ENCODE results near the gene MICAL2.
A peak's percentile ranks its signal among the peaks of the same experiment; 100 is the strongest.

MICAL2 gene

DNA sequence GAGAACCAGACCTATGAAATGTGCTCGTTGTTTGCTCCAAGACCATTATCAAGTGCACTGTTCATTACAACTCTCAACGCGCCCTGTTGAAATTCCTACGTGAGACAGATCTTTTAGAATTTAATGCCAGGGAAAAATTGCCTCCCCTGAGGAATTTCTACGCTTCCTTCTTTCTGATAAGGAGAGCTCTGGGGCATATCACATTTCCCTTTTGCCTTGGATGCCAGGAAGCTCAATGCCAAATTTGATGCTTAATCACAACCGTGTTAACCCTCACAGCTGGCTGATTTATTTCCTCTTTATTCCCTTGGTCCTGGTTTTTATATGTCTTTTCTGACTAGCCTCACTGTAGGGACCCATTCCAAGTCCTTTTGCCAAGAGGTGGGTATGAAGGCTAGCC is 109.4 kb downstream of the MICAL2 start:
- TF ChIP-seq, protein P1, sequence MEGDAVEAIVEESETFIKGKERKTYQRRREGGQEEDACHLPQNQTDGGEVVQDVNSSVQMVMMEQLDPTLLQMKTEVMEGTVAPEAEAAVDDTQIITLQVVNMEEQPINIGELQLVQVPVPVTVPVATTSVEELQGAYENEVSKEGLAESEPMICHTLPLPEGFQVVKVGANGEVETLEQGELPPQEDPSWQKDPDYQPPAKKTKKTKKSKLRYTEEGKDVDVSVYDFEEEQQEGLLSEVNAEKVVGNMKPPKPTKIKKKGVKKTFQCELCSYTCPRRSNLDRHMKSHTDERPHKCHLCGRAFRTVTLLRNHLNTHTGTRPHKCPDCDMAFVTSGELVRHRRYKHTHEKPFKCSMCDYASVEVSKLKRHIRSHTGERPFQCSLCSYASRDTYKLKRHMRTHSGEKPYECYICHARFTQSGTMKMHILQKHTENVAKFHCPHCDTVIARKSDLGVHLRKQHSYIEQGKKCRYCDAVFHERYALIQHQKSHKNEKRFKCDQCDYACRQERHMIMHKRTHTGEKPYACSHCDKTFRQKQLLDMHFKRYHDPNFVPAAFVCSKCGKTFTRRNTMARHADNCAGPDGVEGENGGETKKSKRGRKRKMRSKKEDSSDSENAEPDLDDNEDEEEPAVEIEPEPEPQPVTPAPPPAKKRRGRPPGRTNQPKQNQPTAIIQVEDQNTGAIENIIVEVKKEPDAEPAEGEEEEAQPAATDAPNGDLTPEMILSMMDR (IDR thresholded peaks at IDR 0.05; ENCODE audit: low read depth, low read length, missing control alignments) = no peak
- in situ Hi-C loops (cut with HindIII; ENCODE audit: low sequenced_read_pairs) = loop anchor here (10.0 kb wide), 1 partner anchor 55 kb away; no protein-coding TSS in a partner anchor
- DNase-seq (ENCODE audit: low read depth) = peak; percentile 19
- no peak overlapping the region for H3K4me3 ChIP-seq (ENCODE audit: low read depth, low read length)

DNA sequence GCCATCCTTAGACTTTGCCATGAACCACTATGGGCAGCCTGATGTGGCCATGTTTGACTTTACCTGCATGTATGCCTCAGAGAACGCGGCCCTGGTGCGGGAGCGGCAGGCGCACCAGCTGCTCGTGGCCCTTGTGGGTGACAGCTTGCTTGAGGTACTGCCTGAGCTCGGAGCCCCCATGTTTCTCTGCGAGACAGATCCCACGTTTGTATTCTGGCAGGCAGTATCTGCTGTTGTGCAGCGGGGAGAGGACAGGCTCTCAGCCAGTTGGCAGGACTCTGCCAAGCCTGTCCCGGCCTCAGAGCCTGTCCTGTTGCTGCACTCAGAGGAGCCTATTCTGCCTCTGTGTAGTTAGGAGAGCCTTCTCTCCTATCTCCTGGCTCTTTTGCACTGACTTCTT is 109.9 kb downstream of the MICAL2 start:
- H3K4me3 ChIP-seq (ENCODE audit: low read depth, low read length) = no peak overlapping the region
- no peak for DNase-seq (ENCODE audit: low read depth)
- in situ Hi-C loops (cut with HindIII; ENCODE audit: low sequenced_read_pairs) = loop anchor here (10.0 kb wide), 1 partner anchor 56 kb away; no protein-coding TSS in a partner anchor
- TF ChIP-seq, protein P1 (IDR thresholded peaks at IDR 0.05; ENCODE audit: low read depth, low read length, missing control alignments) = no peak

- in situ Hi-C loops (cut with HindIII; ENCODE audit: low sequenced_read_pairs) = loop anchor here (10.0 kb wide), 1 partner anchor 56 kb away; no protein-coding TSS in a partner anchor
- no peak for DNase-seq (ENCODE audit: low read depth)
- TF ChIP-seq, protein P1 (IDR thresholded peaks at IDR 0.05; ENCODE audit: low read depth, low read length, missing control alignments) = no peak
- no peak overlapping the region for H3K4me3 ChIP-seq (ENCODE audit: low read depth, low read length)
These were observed 110.7 kb downstream of the MICAL2 start for GRCh38 chr11:12221051-12221535.

- in situ Hi-C loops (cut with HindIII; ENCODE audit: low sequenced_read_pairs) = loop anchor here (10.0 kb wide), 1 partner anchor 57 kb away; no protein-coding TSS in a partner anchor
- TF ChIP-seq, protein P1 (IDR thresholded peaks at IDR 0.05; ENCODE audit: low read depth, low read length, missing control alignments) = no peak
- peak; percentile 85 for DNase-seq (ENCODE audit: low read depth)
- H3K4me3 ChIP-seq (ENCODE audit: low read depth, low read length) = no peak overlapping the region
These were observed 111.8 kb downstream of the MICAL2 start for GRCh38 chr11:12222055-12222792.

DNA sequence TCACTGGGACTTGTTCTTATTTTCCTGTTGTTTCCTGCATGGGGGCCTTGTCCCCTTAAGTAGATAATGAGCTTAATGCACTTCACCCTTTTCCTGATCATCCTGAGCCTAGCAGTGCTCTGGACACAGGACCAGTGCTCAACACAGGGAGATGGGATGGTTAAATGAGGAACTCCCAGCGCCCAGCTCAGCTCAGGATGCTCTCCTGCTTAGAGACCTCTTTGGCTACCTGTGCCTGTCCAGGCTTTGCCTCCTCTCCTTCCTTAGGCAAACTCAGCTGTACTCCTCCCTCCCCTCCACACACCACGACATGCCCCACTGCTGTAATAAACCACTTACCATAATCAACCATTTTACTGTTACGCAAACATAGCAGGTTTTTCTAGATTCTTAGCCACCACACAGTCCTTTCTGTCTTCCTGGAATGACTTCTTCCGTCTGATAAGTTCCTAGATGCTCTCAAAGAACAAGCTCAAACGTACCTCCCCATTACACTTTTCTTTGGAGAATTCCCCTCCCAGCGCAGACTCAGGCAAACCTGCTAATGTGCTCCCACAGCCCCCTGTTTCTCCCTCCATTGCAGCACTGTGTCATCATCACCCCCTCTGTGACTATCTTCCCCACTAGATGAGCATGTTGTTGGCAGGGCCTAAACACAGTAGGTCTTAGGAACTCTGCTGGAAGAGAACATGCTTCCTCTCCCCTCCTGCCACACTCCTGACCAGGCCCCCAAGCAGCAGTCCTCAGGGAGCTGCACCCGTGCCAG is 113.6 kb downstream of the MICAL2 start:
- no peak overlapping the region for H3K4me3 ChIP-seq (ENCODE audit: low read depth, low read length)
- TF ChIP-seq, protein P1 (IDR thresholded peaks at IDR 0.05; ENCODE audit: low read depth, low read length, missing control alignments) = no peak
- in situ Hi-C loops (cut with HindIII; ENCODE audit: low sequenced_read_pairs) = loop anchor here (10.0 kb wide), 1 partner anchor 59 kb away; no protein-coding TSS in a partner anchor
- no peak for DNase-seq (ENCODE audit: low read depth)

DNA sequence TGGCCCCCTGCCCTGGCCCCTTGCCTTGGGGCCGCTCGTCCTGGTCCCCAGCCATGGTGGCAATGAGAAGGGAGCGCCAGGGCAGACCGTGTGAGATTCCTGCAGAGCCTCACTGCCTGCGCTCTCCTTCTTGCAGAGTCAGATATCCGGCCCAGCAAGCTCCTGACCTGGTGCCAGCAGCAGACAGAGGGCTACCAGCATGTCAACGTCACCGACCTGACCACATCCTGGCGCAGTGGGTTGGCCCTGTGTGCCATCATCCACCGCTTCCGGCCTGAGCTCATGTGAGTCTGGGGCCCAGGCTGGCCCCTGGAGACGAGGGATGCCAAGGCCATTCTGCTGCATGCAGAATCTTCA is 114.1 kb downstream of the MICAL2 start:
- H3K4me3 ChIP-seq (ENCODE audit: low read depth, low read length) = no peak overlapping the region
- in situ Hi-C loops (cut with HindIII; ENCODE audit: low sequenced_read_pairs) = loop anchor here (10.0 kb wide), 1 partner anchor 60 kb away; no protein-coding TSS in a partner anchor
- TF ChIP-seq, protein P1 (IDR thresholded peaks at IDR 0.05; ENCODE audit: low read depth, low read length, missing control alignments) = no peak
- DNase-seq (ENCODE audit: low read depth) = peak; percentile 96
